DOHH2 (cell line): ENCODE results near the gene ZNF493.

Experiments
- H3F3A ChIP-seq: fragments of 200-600 bp; sonication (generic), shearing (Covaris generic); 2 replicates; pipeline ENCODE4 v1.6.0; 2016; ENCODE audit warnings: antibody characterized with exemption, mild to moderate bottlenecking; ENCODE audit not compliant: control insufficient read depth, insufficient read depth
- H3K27ac ChIP-seq: fragments of 200-600 bp; sonication (generic); 2 replicates; pipeline ENCODE4 v1.5.1; 2014; ENCODE audit warnings: low read depth, mild to moderate bottlenecking, low read length, moderate library complexity
- H3K27me3 ChIP-seq: fragments of 200-600 bp; sonication (generic); 2 replicates; pipeline ENCODE4 v1.6.1; 2014; ENCODE audit warnings: mild to moderate bottlenecking, low read length, mixed read lengths; ENCODE audit not compliant: control insufficient read depth
- H3K36me3 ChIP-seq: fragments of 200-600 bp; sonication (generic); 2 replicates; pipeline ENCODE4 v1.6.1; 2014; ENCODE audit warnings: mild to moderate bottlenecking, low read length, moderate library complexity, mixed read lengths; ENCODE audit not compliant: control insufficient read depth
- H3K4me1 ChIP-seq: fragments of 200-600 bp; sonication (generic); 2 replicates; pipeline ENCODE4 v1.6.1; 2014; ENCODE audit warnings: mild to moderate bottlenecking, low read length, mixed read lengths; ENCODE audit not compliant: control insufficient read depth
- H3K4me2 ChIP-seq: fragments of 200-600 bp; sonication (generic); 2 replicates; pipeline ENCODE4 v1.6.0; 2014; ENCODE audit warnings: mild to moderate bottlenecking, low read length, moderate library complexity
- H3K4me3 ChIP-seq: fragments of 200-600 bp; sonication (generic); 2 replicates; pipeline ENCODE4 v1.5.1; 2014; ENCODE audit warnings: mild to moderate bottlenecking, low read length, mixed read lengths
- H3K79me2 ChIP-seq: fragments of 200-600 bp; sonication (generic); 2 replicates; pipeline ENCODE4 v1.6.1; 2014; ENCODE audit warnings: mild to moderate bottlenecking, low read length, mixed read lengths; ENCODE audit not compliant: control insufficient read depth
- H3K9me2 ChIP-seq: fragments of 200-600 bp; sonication (generic); replicated peaks from 2 replicates; pipeline ENCODE4 v1.6.1; 2014; ENCODE audit warnings: mild to moderate bottlenecking, low read length, mixed read lengths; ENCODE audit not compliant: control insufficient read depth
- H3K9me3 ChIP-seq: fragments of 200-600 bp; sonication (generic); 2 replicates; pipeline ENCODE4 v1.6.1; 2014; ENCODE audit warnings: antibody characterized with exemption, low read length, mixed read lengths; ENCODE audit not compliant: control insufficient read depth, insufficient read depth
- H4K20me1 ChIP-seq: fragments of 200-600 bp; sonication (generic); 2 replicates; pipeline ENCODE4 v1.6.0; 2014; ENCODE audit warnings: low read depth, mild to moderate bottlenecking, antibody characterized with exemption, low read length, moderate library complexity; ENCODE audit not compliant: control insufficient read depth, insufficient read depth
- CTCF ChIP-seq: fragments of 200-600 bp; sonication (generic); IDR thresholded peaks from one replicate; pipeline ENCODE4 v1.5.1; 2014; ENCODE audit warnings: antibody characterized with exemption, mild to moderate bottlenecking, low read depth, low read length; ENCODE audit not compliant: poor library complexity, severe bottlenecking
- EZH2phosphoT487 ChIP-seq: fragments of 200-600 bp; sonication (generic); IDR thresholded peaks from 2 replicates; pipeline ENCODE4 v1.6.1; 2017; ENCODE audit warnings: borderline replicate concordance, mild to moderate bottlenecking, antibody characterized with exemption, low read length, moderate library complexity, mixed read lengths

The ZNF493 gene

GRCh38 chr19:21362291-21362690 lies 34.6 kb upstream of the ZNF493 start:
- TF ChIP-seq CTCF (no peak), EZH2phosphoT487 (no peak)
- H3F3A ChIP-seq = no peaks in the 10 kb centered on the region
- H3K27ac ChIP-seq = no peak overlapping the region
- peaks cover 48% of the 10 kb centered on the region for H3K79me2 ChIP-seq
- H3K4me2 ChIP-seq = no peak overlapping the region
- no peaks in the 10 kb centered on the region for H4K20me1 ChIP-seq
- no peaks in the 10 kb centered on the region for H3K9me2 ChIP-seq
- H3K4me3 ChIP-seq = no peak overlapping the region
- peaks cover 12% of the 10 kb centered on the region for H3K4me1 ChIP-seq
- H3K36me3 ChIP-seq = peaks cover 72% of the 10 kb centered on the region
- peaks cover 15% of the 10 kb centered on the region for H3K9me3 ChIP-seq
- no peaks in the 10 kb centered on the region for H3K27me3 ChIP-seq

GRCh38 chr19:21383980-21384582 lies 12.9 kb upstream of the ZNF493 start:
- TF ChIP-seq EZH2phosphoT487 (no peak), CTCF (no peak)
- peaks cover 33% of the 10 kb centered on the region for H3K9me3 ChIP-seq
- H3K27me3 ChIP-seq = no peaks in the 10 kb centered on the region
- no peak overlapping the region for H3K27ac ChIP-seq
- H3K4me2 ChIP-seq = no peak overlapping the region
- H3K9me2 ChIP-seq = no peaks in the 10 kb centered on the region
- H4K20me1 ChIP-seq = no peaks in the 10 kb centered on the region
- no peaks in the 10 kb centered on the region for H3K79me2 ChIP-seq
- no peaks in the 10 kb centered on the region for H3K4me1 ChIP-seq
- H3K36me3 ChIP-seq = peaks cover 16% of the 10 kb centered on the region
- H3K4me3 ChIP-seq = no peak overlapping the region
- no peaks in the 10 kb centered on the region for H3F3A ChIP-seq

- H3K27ac ChIP-seq = no peak overlapping the region
- H3K4me2 ChIP-seq = peak overlapping the region; percentile 76; the same call in 1 of the 2 replicates
- TF ChIP-seq CTCF (no peak), EZH2phosphoT487 (no peak)
These were observed 812 bp upstream of the ZNF493 start for GRCh38 chr19:21396121-21396520.

More at GRCh38 chr19:21396121-21396520, 812 bp upstream of the ZNF493 start:
- Histone ChIP-seq H3K9me2 (no peaks in the 10 kb centered on the region), H3K4me3 (peak overlapping the region; percentile 96), H3K4me1 (peaks cover 12% of the 10 kb centered on the region), H3K79me2 (peaks cover 39% of the 10 kb centered on the region), H4K20me1 (no peaks in the 10 kb centered on the region), H3F3A (no peaks in the 10 kb centered on the region), H3K27me3 (no peaks in the 10 kb centered on the region), H3K36me3 (peaks cover 30% of the 10 kb centered on the region), H3K9me3 (peaks cover 8% of the 10 kb centered on the region; the same call in 1 of the 2 replicates)
